CD14-positive monocyte (primary cell): ENCODE results near the gene TMEM132E. TPM values are rescaled to one million over a fixed set of nuclear protein-coding genes. Genes with fewer than 3 reads are reported as not detected.

Experiments used
- DNase-seq, 3 donors: peaks; one replicate each; pipeline ENCODE4 v3.0.0-alpha.2; 2011 to 2022
- H2AFZ ChIP-seq: 2 replicates; pipeline ENCODE4 v1.6.0; 2012; ENCODE audit warnings: mild to moderate bottlenecking, low read depth, low read length, inconsistent platforms; ENCODE audit not compliant: insufficient read depth, poor library complexity, severe bottlenecking
- H3K27ac ChIP-seq, 2 donors: 1 replicate in 1 of 2; 2 replicates in 1 of 2; pipeline ENCODE4 v1.5.1; 2012 to 2013; ENCODE audit warnings: low read length in 2 of 2, control low read depth in 1 of 2, inconsistent platforms in 1 of 2, low read depth in 1 of 2, mild to moderate bottlenecking in 1 of 2
- H3K27me3 ChIP-seq, 2 donors: one replicate each; pipeline versions ENCODE4 v1.6.0 to v1.6.1; 2011 to 2013; ENCODE audit warnings: low read length in 2 of 2; ENCODE audit not compliant: control insufficient read depth in 2 of 2, insufficient read depth in 2 of 2
- H3K36me3 ChIP-seq, 2 donors: replicated peaks in 1 of 2; 1 replicate in 1 of 2; 2 replicates in 1 of 2; pipeline versions ENCODE4 v1.5.1 to v1.6.1; 2012 to 2013; ENCODE audit warnings: low read length in 2 of 2, control low read depth in 1 of 2, inconsistent platforms in 1 of 2, mild to moderate bottlenecking in 1 of 2; ENCODE audit not compliant: insufficient read depth in 2 of 2, control insufficient read depth in 1 of 2
- H3K4me1 ChIP-seq, 2 donors: 1 replicate in 1 of 2; 2 replicates in 1 of 2; pipeline versions ENCODE4 v1.5.1 to v1.6.1; 2012 to 2013; ENCODE audit warnings: low read length in 2 of 2, control low read depth in 1 of 2, inconsistent platforms in 1 of 2, mild to moderate bottlenecking in 1 of 2, moderate library complexity in 1 of 2; ENCODE audit not compliant: insufficient read depth in 2 of 2, control insufficient read depth in 1 of 2
- H3K4me2 ChIP-seq: replicated peaks from 2 replicates; pipeline ENCODE3; 2012; ENCODE audit warnings: low read length, moderate library complexity, mild to moderate bottlenecking; ENCODE audit not compliant: poor library complexity, severe bottlenecking; ENCODE audit errors: extremely low read depth
- H3K4me3 ChIP-seq, 3 experiments: fragments of 200-600 bp in 1 of 3; sonication (generic) in 1 of 3; replicated peaks in 1 of 3; 1 replicate in 2 of 3; 2 replicates in 1 of 3; pipeline ENCODE4 v1.5.1; 2011 to 2013; ENCODE audit warnings: low read length in 3 of 3, mild to moderate bottlenecking in 3 of 3, control low read depth in 2 of 3, low read depth in 2 of 3, inconsistent platforms in 1 of 3, moderate library complexity in 1 of 3
- H3K79me2 ChIP-seq: 2 replicates; pipeline ENCODE4 v1.6.0; 2012; ENCODE audit warnings: mild to moderate bottlenecking, control low read depth, inconsistent platforms, low read length, moderate library complexity; ENCODE audit not compliant: insufficient read depth
- H3K9ac ChIP-seq: 2 replicates; pipeline ENCODE4 v1.6.0; 2017; ENCODE audit warnings: low read length, mild to moderate bottlenecking; ENCODE audit not compliant: insufficient read depth, poor library complexity, severe bottlenecking
- H3K9me3 ChIP-seq, 2 donors: replicated peaks in 1 of 2; 1 replicate in 1 of 2; 2 replicates in 1 of 2; pipeline versions ENCODE4 v1.5.1 to v1.6.1; 2012 to 2013; ENCODE audit warnings: low read length in 2 of 2, control low read depth in 1 of 2; ENCODE audit not compliant: control insufficient read depth in 1 of 2, insufficient read depth in 1 of 2
- H4K20me1 ChIP-seq: 2 replicates; pipeline ENCODE4 v1.6.0; 2012; ENCODE audit warnings: mild to moderate bottlenecking, low read length, control low read depth, moderate library complexity; ENCODE audit not compliant: insufficient read depth
- H3K27ac Mint-ChIP-seq, 7 donors: one replicate each; pipeline ENCODE4 v1.8.0; 2020; ENCODE audit warnings: mild to moderate bottlenecking in 7 of 7, mixed read lengths in 7 of 7, moderate library complexity in 6 of 7, inconsistent platforms in 2 of 7
- H3K27me3 Mint-ChIP-seq, 3 donors: one replicate each; pipeline ENCODE4 v1.8.0; 2021 to 2022; ENCODE audit warnings: low read depth in 3 of 3, mild to moderate bottlenecking in 3 of 3, mixed read lengths in 3 of 3, moderate library complexity in 3 of 3, inconsistent platforms in 1 of 3
- H3K36me3 Mint-ChIP-seq, 2 donors: one replicate each; pipeline ENCODE4 v1.8.0; 2020; ENCODE audit warnings: mixed read lengths in 2 of 2, inconsistent platforms in 1 of 2, mild to moderate bottlenecking in 1 of 2
- H3K4me1 Mint-ChIP-seq: one replicate; pipeline ENCODE4 v1.8.0; 2020; ENCODE audit warnings: mild to moderate bottlenecking, mixed read lengths
- H3K4me3 Mint-ChIP-seq, 2 donors: one replicate each; pipeline ENCODE4 v1.8.0; 2020; ENCODE audit warnings: mild to moderate bottlenecking in 2 of 2, mixed read lengths in 2 of 2, moderate library complexity in 1 of 2
- H3K9me3 Mint-ChIP-seq, 7 donors: one replicate each; pipeline ENCODE4 v1.8.0; 2020 to 2022; ENCODE audit warnings: mixed read lengths in 7 of 7, mild to moderate bottlenecking in 6 of 7, moderate library complexity in 6 of 7, inconsistent platforms in 2 of 7
- WGBS: methylation state at CpG from one replicate; pipeline ENCODE4 v1.1.5; 2013; ENCODE audit warnings: missing lambda C conversion rate; ENCODE audit not compliant: insufficient coverage; 5-methylcytosine and 5-hydroxymethylcytosine counted together
- intact Hi-C, 2 donors: fragments of 100-400 bp; cut with micrococcal nuclease; formaldehyde crosslinking; loops; one replicate each; pipeline versions ENCODE4 v1.15.0 to v1.15.1; 2023
- polyA plus RNA-seq, 3 donors: library from polyadenylated mRNA; depleted of rRNA in 1 of 3; unstranded in 2 of 3; stranded (reverse) in 1 of 3; fragments of 300-500 nt in 2 of 3; fragments of >200 nt in 1 of 3; fragmentation: Illumina TruSeq in 2 of 3; gene quantifications; 1 replicate in 2 of 3; 2 replicates in 1 of 3; pipeline ENCODE4 v1.2.3, GENCODE V29; 2012 to 2021
- TF ChIP-seq, protein P1 (sequence below): fragments of 200-600 bp; IDR thresholded peaks from one replicate; pipeline ENCODE4 v1.8.0; 2022; ENCODE audit warnings: antibody characterized with exemption, mild to moderate bottlenecking

The TMEM132E gene
- polyA plus RNA-seq, 3 donors: not detected

DNA sequence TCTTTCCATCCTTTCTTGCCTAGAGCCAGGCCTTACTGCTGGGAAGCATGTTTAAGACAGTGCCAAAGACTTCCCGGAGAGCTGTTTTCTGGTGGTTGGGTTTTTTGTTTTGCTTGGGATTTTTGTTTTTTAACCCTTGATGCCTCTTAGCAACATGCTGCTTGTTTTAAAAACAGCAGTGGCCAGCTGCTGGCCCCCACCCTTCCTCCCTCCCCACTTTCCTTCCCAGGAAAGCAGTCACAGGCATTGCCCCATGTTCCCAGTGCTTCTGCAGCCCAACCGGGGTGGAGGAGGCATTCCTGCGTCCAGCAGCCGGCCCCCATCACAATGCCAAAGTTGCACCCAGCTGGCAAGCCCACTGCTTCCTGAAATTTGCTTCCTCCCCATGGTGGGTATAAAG is 12.6 kb downstream of the TMEM132E start:
- H3K4me3 ChIP-seq: no peak overlapping the region
- 73% methylated on average over 4 of the region's 4 CpGs for WGBS
- H3K27me3 ChIP-seq: peaks cover 2 to 5% of the 10 kb centered on the region in 2 donors
- no peak overlapping the region for H3K27ac ChIP-seq
- no peak overlapping the region for H3K9ac ChIP-seq
- Mint-ChIP-seq H3K36me3 (no peaks in the 10 kb centered on the region), H3K4me3 (no peak overlapping the region), H3K4me1 (no peaks in the 10 kb centered on the region), H3K9me3 (no peaks in the 10 kb centered on the region), H3K27me3 (peaks cover 15 to 47% (median 27%) of the 10 kb centered on the region in 3 donors), H3K27ac (no peak overlapping the region)
- no peaks in the 10 kb centered on the region for H3K4me1 ChIP-seq
- no peak for DNase-seq
- no peak overlapping the region for H2AFZ ChIP-seq
- H3K79me2 ChIP-seq: no peaks in the 10 kb centered on the region
- H3K9me3 ChIP-seq: no peaks in the 10 kb centered on the region
- intact Hi-C loops: loop anchor here in 1 of 2 donors (2.0 kb wide), 1 partner anchor 31 kb away; no protein-coding TSS in a partner anchor
- TF ChIP-seq, protein P1, sequence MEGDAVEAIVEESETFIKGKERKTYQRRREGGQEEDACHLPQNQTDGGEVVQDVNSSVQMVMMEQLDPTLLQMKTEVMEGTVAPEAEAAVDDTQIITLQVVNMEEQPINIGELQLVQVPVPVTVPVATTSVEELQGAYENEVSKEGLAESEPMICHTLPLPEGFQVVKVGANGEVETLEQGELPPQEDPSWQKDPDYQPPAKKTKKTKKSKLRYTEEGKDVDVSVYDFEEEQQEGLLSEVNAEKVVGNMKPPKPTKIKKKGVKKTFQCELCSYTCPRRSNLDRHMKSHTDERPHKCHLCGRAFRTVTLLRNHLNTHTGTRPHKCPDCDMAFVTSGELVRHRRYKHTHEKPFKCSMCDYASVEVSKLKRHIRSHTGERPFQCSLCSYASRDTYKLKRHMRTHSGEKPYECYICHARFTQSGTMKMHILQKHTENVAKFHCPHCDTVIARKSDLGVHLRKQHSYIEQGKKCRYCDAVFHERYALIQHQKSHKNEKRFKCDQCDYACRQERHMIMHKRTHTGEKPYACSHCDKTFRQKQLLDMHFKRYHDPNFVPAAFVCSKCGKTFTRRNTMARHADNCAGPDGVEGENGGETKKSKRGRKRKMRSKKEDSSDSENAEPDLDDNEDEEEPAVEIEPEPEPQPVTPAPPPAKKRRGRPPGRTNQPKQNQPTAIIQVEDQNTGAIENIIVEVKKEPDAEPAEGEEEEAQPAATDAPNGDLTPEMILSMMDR: no peak
- no peaks in the 10 kb centered on the region for H4K20me1 ChIP-seq
- no peak overlapping the region for H3K4me2 ChIP-seq
- no peaks in the 10 kb centered on the region for H3K36me3 ChIP-seq

DNA sequence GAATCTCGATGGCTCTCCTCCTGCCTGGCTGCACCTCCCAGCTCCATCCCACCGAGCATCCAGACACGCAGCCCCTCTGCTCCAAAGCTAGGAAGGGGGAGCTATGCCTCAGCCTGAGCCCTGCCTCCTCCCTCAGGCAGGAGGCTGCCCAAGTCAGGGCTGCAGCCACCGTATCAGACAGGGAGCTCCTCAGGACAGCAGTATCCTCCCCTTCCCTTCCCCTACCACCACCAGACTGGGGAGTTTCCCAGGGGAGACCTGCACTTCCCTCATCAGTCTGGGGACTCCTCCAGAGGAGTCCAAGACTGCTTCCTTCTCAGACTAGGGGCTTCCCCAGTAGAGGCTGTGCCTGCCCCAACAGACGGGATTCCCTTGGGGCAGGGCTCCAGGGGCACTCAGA is 17.5 kb downstream of the TMEM132E start:
- Mint-ChIP-seq H3K36me3 (no peaks in the 10 kb centered on the region), H3K4me3 (no peak overlapping the region), H3K9me3 (no peaks in the 10 kb centered on the region), H3K27ac (no peak overlapping the region), H3K27me3 (peaks cover 18 to 36% (median 24%) of the 10 kb centered on the region in 3 donors), H3K4me1 (no peaks in the 10 kb centered on the region)
- intact Hi-C loops: no loop called here
- 13% methylated on average over 3 of the region's 5 CpGs for WGBS
- Histone ChIP-seq H3K4me1 (no peaks in the 10 kb centered on the region), H3K79me2 (no peaks in the 10 kb centered on the region), H2AFZ (no peak overlapping the region), H3K36me3 (no peaks in the 10 kb centered on the region), H3K9me3 (no peaks in the 10 kb centered on the region), H3K4me3 (no peak overlapping the region), H3K27me3 (peaks cover 0 to 6% of the 10 kb centered on the region in 2 donors), H3K4me2 (no peak overlapping the region), H3K27ac (no peak overlapping the region), H4K20me1 (no peaks in the 10 kb centered on the region), H3K9ac (no peak overlapping the region)
- peak in 1 of 3 donors; percentile 14 for DNase-seq
- TF ChIP-seq, protein P1: no peak
